HG02852 (cell line): ENCODE results near the gene MGST2.

Source experiments
- ATAC-seq: cut with Tn5 transposase; IDR thresholded peaks from one replicate; pipeline ENCODE4 v1.9.1; 2021; ENCODE audit warnings: mild to moderate bottlenecking, moderate library complexity; ENCODE audit not compliant: unreplicated experiment

The MGST2 gene

DNA sequence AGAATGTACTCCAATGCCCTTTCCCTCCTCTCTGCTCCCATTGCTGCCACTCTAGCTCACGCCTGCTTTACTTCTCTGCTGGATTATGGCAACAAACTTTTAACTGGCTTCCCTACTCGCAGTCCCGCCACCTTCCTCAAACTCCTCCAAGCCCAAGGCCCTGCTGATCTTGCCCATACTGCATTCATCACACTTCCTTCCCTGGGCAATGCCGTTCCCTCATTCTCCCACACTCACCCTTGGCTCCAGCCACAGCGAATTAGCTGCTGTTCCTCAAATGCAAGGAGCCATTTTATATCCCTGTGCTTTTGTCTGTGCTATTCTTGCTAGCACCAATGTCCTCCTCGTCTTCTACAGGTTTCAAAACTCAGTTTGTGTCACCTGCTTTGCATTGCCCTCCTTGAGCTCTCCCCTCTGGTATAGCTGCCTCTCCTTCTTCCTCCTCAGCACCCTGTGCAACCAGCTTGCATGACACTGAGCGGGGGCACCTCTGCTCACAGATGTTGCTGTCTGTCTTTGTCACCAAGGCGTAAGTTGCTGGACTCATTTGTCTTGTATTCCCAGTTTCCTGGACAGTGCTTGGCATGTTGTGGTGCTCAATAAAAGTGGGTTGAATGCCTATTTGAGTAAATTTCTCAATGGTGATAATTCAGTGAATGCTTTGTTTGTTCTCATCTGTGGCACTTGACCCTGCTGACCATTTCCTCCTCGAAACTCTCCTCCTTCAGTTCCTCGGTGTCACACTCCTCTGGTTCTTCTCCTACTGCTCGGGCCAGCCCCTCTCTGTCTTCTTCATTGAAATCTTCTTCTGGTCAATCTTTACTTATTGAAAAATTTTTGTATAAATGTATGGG lies 22.4 kb upstream of the MGST2 start:
- no peak for ATAC-seq

DNA sequence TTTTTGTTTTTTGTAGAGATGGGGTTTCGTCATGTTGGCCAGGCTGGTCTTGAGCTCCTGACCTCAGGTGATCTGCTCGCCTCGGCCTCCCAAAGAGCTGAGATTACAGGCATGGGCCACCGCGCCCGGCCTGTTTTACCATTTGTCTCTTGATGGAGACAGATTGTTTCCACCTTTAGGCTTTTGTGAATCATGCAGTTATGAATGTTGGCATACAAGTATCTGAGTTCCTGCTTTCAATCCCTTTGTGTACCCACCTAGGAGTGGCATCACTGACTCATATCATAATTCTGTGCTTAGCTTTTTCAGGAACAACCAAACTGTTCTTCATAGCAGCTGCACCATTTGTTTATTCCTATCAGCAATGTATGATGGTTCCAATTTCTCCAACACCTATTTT lies 20.2 kb upstream of the MGST2 start:
- ATAC-seq, result no peak

DNA sequence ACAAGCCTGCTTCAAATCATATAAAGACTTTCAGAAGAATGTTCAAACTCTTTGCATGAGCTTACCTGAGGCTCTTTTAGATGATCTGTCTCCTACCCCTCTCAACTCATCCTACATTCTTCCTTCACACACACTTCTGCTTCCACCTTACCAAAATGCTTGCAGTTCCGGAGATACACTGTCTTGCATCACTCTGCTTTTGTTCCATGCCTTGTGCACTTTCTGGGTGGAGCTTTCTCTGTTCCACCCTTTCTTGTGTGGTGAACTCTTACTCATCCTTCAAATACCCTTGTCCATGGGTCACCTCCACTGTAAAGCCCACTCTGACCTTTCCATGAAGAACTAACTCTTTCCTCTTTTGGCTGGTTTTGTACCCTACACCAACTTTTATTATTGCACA lies 18.4 kb upstream of the MGST2 start:
- ATAC-seq, result no peak

DNA sequence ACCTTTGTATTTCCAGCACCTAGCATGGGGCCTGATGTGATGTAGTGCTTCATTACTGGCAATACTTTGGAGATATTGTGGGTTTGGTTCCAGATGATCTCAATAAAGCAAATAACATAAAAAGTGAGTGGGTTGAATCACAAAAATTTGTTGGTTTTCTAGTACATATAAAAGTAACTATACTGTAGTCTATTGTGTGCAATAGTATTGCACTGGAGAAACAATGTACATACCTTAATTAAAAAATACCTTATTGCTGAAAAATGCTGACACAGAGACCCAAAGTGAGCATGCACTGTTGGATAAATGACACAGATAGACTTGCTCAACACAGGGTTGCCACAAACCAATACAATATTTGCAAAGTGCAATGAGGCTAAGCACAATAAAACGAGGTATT lies 17.7 kb upstream of the MGST2 start:
- no peak for ATAC-seq

DNA sequence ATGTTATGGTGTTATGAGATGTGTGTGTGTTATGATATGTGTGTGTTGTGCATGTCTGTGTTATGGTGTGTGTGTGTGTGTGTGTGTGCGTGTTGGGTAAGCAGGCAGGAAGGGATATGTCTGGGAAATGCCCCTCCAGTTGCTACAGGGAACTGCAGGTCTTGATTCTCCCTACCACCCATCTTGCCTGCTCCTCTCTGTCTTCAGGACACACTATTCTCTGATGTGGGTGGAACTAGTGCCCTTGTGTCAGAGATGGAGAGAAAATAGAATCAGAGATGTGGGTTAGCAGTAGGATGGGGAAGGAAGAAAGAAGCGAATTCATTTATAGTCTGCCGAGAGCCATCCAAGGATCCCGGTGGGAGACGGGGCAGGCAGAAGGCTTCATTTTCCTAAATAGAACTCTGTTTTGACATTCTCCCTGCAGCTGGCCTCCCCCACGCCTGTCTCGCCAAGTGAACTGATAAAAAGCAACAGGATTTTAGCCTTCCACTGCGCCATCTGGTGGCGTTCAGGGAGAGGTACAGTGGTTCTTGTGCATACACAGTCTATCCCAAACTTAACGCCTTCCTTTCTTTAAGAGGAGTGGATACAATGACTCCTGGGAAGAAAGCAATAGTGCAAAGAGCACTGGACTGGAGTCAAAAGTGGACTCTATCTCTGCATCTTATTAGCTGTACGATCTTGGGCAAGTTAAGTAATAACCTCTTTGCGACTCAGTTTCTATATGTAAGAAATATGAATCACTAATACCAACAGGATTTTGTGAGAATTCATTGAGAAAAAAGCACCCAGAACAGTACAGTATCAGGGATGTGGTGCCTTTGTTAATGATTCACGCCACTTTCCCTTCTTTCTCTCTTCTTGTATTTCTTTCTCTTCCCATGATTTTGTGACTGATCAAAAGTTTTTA lies 14.1 kb upstream of the MGST2 start:
- ATAC-seq, result peak; percentile 82

DNA sequence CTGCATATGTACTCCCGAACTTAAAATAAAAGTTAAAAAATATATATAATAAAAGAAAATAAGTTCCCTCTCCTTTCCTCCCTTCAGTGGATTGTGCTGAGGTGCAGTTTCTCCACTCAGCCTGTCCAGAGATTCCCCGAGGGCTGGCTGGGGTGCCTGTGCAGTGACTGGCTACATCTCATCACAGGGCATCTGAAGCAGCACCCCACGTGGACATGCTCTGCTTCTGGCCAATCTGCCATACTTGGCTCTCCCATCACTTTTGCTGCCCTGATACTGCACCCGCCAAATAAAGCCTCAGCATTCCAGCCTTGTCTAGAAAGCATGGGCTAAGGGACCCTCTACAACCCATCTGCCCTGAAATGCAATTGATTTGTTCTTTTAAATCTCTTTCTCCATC lies 11.1 kb upstream of the MGST2 start:
- no peak for ATAC-seq

DNA sequence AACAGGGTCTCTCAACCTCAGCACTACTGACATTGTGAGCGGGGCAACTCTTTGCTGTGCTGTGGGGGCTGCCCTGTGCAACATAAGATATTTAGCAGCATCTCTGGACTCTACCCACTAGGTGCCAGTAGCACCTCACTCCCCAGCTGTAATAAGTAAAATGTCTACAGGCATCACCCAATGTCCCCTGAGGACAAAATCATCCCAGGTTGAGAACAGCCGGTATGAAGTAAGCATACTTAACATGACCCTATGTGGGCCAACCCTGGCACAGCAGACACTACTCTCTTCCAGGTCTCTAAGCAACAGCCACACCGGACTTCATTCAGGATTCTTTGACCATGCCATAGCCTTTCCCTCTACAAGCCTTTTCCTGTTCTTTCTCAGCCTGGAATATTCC lies 10.5 kb upstream of the MGST2 start:
- no peak for ATAC-seq

DNA sequence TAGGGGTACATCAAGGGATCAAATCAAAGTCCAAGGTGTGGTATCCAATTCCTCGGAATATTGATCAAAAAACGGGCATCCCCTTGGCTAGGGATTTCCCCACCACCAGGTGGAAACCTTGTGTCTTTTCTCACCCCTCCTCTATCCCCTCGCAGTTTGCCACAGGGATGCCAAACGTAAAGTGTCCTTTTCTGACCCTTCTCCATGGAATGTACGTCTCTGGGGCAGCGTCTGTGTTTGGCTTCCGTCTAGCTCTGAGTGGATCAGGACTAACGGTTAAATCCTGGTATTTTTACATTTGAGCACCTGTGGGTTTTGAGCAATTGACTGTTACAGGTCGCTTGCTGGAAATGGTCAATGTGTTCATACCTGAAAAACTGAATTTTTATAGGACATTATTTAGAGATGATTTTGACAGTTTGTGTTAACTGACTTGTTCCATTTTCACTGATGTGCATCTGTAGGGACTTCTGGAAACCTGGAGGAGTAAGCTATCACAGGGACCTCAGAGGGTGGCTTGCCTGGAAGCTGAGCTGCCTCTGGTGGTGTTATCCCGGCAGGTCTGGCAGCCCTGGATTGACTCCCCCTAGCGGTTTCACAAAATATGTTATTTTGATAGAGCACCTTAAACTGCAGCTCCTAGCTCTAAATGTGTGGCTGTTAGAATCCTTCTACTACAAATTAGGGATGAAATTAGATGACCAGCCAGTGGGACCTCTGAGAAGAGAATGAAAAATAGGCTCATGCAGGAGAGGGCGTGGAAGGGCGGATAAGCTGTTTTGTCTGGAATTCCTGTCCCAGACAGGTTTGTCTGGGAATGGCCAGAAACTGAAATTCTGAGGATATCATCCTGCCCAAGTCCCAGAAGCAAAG lies 8.8 kb upstream of the MGST2 start:
- ATAC-seq, result peak; percentile 81

DNA sequence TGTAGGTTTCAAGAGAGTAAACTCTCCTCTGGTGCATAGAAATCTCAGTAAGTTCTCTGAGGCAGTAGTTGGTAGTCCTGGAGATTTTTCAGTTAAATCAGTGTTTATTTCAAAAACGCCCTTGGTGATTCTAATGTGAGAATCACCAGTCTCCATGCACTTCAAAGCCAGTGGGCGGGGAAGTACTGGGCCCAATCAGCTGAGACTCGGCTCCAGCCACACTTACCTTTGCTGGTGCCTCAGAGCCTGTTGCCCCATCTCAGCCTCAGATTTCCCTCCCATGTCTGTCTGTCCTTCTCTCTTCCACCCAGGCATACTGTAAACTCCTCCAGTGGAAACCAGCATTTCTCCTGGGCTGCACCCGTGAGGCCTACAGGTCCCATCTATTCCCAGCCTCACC lies 7.4 kb upstream of the MGST2 start:
- no peak for ATAC-seq

DNA sequence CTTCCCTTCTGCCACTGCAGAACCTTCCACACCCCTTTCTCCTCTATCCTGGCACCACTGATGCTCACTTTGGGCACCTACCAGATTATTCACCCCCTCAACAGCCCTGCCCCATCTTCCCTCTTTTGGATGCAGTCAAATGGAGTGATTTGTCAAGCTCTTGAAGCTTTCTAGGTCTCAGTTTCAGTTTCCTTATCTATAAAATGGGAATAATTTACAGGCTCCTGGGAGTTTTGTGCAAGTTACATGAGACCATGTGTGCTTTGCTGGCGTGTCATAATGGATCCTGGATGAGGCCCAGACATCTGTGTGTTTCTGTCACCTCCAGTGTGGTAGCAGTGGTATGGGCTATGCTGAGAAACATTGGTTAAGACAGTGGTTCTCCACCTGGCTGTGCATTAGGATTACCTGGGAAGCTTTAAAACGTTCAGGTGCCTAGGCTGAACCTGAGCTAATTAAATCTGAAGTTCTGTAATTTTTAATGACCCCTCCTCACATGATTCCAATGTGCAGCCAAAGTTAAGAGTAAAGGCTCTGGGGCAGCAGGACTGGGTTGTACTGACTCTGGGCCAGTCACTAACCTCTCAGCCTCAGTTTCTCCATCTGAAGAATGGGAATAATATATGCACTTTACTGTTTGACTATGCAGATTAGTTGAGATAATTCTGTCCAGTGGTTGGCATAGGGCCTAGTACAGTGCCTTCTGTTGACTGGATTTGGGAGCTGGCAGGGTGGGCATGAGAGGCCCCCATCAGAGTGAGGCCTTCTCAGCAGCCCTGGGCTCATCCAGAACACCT lies 6.8 kb upstream of the MGST2 start:
- ATAC-seq, result no peak

DNA sequence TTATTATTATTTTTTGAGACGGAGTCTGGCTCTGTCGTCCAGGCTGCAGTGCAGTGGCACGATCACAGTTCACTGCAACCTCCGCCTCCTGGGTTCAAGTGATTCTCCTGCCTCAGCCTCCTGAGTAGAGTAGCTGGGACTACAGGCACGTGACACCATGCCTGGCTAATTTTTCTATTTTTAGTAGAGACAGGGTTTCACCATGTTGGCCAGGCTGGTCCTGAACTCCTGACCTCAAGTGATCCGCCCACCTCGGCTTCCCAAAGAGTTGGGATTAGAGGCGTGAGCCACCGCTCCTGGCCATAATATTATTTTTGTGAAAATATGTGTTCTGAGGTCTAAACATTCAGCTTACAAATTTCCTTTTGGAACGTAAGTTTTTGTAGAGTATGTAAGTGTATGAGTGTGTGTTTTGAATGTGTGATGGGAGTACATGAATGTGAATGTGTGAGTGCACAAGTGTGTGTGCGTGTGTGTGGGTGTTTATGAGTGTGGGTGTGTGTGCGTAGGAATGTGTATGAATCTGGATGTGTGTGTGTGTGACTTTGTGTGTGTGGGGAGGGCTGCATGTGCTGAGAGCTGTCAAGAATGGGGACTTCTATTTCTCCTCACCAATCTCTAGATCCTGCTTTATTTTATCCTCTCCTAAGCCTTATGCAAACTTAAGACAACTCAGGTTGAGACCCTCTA lies 5.7 kb upstream of the MGST2 start:
- no peak for ATAC-seq

DNA sequence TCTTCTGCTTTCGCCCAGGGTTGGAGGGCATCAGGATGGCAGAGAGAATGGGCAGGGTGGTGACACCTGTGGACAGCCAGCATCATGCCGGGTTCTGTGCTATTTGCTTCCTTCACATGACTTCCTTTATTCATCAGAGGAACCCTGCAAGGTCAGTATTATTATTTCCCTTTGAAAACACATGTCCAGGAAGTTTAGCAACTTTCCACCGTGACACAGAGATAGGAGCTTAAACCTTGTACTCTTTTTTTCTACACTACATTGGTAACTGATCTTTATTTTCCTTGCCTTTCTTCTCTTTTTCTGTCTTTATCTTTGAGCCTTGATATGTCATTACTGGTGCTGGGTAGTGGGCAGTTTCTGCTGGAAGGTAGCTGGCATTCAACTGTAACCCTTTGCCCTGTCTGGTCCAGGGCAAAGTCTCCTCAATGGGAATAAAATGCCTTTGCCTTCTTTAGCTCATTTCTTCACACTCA lies 5.0 kb upstream of the MGST2 start:
- no peak for ATAC-seq

DNA sequence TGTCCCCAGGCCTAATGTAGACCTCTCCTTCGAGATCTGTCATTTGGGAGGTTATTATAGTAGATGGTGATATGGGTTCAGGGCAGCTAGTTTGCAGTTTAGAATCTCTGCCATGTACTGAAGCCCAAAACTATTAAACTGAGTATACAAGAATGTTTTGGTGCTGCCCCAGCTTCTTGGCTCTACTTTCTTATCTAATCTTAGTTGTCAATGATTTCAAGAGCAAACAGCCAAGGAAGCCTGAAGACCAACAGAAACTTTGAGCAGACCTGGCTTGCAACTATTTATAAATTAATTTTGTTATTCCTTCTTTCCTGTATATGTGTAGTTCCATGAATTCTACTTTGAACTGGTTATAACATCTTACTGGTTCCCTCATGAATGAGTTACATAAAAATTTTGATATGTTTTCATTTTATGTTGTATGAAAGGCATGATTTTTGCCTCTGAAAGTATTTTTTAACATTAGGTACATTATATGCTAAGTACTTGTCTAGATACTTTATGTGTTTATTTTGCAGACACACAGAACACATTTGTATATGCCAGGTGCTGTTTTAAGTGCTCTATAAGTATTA lies 2.0 kb upstream of the MGST2 start:
- no peak for ATAC-seq

DNA sequence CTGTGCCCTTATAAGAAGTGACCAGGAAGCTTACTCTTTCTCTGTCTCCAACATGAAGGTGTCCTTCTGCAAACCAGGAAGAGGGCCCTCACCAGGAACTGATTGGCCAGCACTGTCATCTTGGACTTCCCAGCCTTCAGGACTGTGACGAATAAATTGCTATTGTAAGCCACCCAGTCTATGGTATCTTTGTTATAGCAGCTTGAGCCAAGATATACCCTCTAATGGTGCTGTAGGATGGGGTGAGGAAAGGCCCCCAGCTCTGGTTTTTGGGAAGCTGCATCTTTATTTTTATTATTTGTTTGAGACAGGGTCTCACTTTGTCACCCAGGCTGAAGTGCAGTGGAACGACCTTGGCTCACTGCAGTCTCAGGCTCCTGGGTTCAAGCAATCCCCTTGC lies 1.2 kb upstream of the MGST2 start:
- ATAC-seq, result no peak

DNA sequence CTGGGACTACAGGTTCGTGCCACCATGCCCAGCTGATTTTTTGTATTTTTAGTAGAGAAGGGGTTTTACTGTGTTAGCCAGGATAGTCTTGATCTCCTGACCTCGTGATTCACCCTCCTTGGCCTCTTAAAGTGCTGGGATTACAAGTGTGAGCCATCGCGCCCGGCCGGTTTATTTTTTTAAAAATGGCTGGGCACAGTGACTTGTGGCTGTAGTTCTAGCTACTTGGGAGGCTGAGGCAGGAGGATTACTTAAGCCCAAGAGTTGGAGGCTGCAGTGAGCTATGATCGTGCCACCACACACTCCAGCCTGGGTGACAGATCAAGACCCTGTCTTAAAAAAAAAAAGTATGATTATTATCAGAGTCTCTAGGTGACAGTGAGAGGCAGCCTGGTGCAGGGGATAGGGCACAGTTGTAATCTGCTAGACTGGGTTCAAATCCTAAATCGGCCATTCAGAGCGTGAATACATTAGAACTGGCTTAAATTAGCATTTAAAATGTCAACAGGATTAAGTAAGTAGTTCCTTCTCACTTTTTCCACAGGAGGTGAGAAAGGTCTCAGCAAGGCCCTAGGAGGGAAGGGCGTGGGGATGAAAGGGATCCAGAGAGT lies 435 bp upstream of the MGST2 start:
- ATAC-seq, result no peak

DNA sequence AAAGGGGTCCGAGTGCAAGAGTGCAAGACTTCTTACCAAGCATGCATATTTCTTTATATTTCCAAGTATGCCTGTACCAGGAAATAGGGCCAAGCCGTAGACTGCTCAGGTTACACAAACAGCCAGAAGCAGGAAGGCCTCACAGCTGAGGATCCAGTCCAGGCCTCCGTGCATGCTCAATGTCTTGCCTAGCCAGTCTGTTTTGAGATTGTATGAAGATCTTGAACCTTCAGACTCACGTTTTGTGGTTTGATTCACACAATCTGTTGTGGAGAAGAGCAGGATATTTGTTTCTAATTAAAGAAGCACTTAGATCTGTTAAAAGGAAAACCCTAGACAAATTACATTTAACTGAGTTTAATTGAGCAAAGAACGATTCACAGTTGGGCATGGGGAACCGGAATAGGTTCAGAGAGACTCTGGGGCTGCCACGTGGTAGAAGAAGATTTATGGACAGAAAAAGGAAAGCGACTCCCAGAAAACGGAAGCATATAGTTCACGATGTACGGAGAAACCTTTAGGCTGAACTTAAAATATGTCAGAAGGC lies 1.2 kb downstream of the MGST2 start:
- no peak for ATAC-seq

DNA sequence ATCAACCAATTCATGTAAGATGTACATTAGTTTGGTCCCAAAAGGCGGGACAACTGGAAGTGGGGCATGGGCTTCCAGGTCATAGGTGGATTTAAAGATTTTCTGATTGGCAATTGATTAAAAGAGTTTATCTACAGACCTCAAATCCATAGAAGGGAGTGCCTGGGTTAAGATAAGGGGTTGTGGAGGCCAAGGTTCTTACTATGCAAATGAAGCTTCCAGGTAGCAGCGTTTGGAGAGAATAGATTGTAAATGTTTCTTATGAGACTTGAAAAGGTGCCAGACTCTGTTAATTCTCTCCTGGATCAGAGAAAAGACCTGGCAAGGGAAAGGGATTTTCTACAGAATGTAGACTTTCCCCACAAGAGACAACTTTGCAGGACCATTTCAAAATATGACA lies 2.4 kb downstream of the MGST2 start:
- no peak for ATAC-seq

DNA sequence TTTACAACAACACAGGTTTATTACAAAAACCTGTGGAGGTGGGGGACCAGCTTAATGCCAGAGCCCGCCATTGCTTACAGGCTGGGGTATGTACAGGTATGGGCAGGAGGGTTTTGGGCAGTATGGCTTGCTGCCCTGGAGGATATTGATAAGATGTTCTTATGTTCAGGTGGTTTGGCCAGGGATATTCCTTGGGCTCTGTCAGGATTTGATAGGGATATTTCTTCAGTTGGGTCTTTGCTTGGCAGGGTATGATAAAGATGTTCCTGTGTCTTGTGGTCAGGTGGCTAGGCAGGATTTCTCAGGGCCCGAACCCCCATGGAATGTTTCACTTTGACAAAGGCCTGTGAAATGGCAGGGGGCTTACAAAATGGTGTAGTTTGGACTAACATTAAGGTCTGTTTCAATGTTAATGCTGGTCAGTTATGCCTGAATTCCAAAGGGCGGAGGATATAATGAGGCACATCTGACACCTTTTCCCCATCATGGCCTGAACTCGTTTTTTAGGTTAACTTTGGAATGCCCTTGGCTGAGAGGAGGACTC lies 3.1 kb downstream of the MGST2 start:
- no peak for ATAC-seq
